Smooth muscle cell (in vitro differentiated cells): ENCODE data around the gene TBCD. TPM values are rescaled to one million over a fixed set of nuclear protein-coding genes. Genes with fewer than 3 reads are reported as not detected.

Experiments
- DNase-seq: peaks from one replicate; lab custom pipeline; 2025; ENCODE audit not compliant: unreplicated experiment; lab: John Stamatoyannopoulos, UW
- H2AFZ ChIP-seq: fragments of 200-600 bp; sonication (generic); 2 replicates; pipeline ENCODE4 v1.6.0; 2016; ENCODE audit warnings: antibody characterized with exemption, low read depth, mild to moderate bottlenecking
- H3F3A ChIP-seq: fragments of 200-600 bp; sonication (generic); 2 replicates; pipeline ENCODE4 v1.6.0; 2017; ENCODE audit warnings: antibody characterized with exemption, low read depth
- H3K27ac ChIP-seq: fragments of 200-600 bp; sonication (generic); 2 replicates; pipeline ENCODE4 v1.5.1; 2016; ENCODE audit warnings: low read depth, mild to moderate bottlenecking
- H3K27me3 ChIP-seq: fragments of 200-600 bp; sonication (generic); 2 replicates; pipeline ENCODE4 v1.6.1; 2016; ENCODE audit warnings: low read depth, mild to moderate bottlenecking
- H3K36me3 ChIP-seq: fragments of 200-600 bp; sonication (generic); 2 replicates; pipeline ENCODE4 v1.5.1; 2016; ENCODE audit warnings: low read depth
- H3K4me1 ChIP-seq: fragments of 200-600 bp; sonication (generic); 2 replicates; pipeline ENCODE4 v1.5.1; 2016; ENCODE audit warnings: low read depth
- H3K4me2 ChIP-seq: fragments of 200-600 bp; sonication (generic); 2 replicates; pipeline ENCODE4 v1.6.0; 2016; ENCODE audit warnings: mild to moderate bottlenecking
- H3K4me3 ChIP-seq: fragments of 200-600 bp; sonication (generic); 2 replicates; pipeline ENCODE4 v1.5.1; 2016; ENCODE audit warnings: mild to moderate bottlenecking
- H3K79me2 ChIP-seq: fragments of 200-600 bp; sonication (generic); 2 replicates; pipeline ENCODE4 v1.6.0; 2016; ENCODE audit warnings: low read depth, mild to moderate bottlenecking
- H3K9ac ChIP-seq: fragments of 200-600 bp; sonication (generic); 2 replicates; pipeline ENCODE4 v1.6.0; 2016; ENCODE audit warnings: low read depth
- H3K9me3 ChIP-seq: fragments of 200-600 bp; sonication (generic); replicated peaks from 2 replicates; pipeline ENCODE4 v1.5.1; 2016; ENCODE audit warnings: low read depth
- H4K20me1 ChIP-seq: fragments of 200-600 bp; sonication (generic); 2 replicates; pipeline ENCODE4 v1.6.0; 2016; ENCODE audit warnings: low read depth
- WGBS: methylation state at CpG from one replicate; pipeline ENCODE4 v1.1.7; 2016; ENCODE audit warnings: low lambda C conversion rate; 5-methylcytosine and 5-hydroxymethylcytosine counted together
- polyA plus RNA-seq: library from polyadenylated mRNA; unstranded; fragments of >200 nt; fragmentation: Nextera tagmentation; extraction: Ambion mirVana; gene quantifications from 2 replicates; pipeline ENCODE4 v1.2.1, GENCODE V29; 2016
- total RNA-seq: library from RNA; depleted of rRNA; stranded (reverse); fragments of >200 nt; gene quantifications from 2 replicates; pipeline ENCODE4 v1.2.3, GENCODE V29; 2014
- TF ChIP-seq, protein P1 (sequence below): fragments of 200-600 bp; sonication (generic); IDR thresholded peaks from 2 replicates; pipeline ENCODE4 v1.5.1; 2017; ENCODE audit warnings: borderline replicate concordance, mild to moderate bottlenecking, antibody characterized with exemption; ENCODE audit not compliant: insufficient read depth, poor library complexity, severe bottlenecking

TBCD gene
- total and polyA plus RNA-seq, 2 experiments from 2014 or later = 29.1 to 38.8 TPM

DNA sequence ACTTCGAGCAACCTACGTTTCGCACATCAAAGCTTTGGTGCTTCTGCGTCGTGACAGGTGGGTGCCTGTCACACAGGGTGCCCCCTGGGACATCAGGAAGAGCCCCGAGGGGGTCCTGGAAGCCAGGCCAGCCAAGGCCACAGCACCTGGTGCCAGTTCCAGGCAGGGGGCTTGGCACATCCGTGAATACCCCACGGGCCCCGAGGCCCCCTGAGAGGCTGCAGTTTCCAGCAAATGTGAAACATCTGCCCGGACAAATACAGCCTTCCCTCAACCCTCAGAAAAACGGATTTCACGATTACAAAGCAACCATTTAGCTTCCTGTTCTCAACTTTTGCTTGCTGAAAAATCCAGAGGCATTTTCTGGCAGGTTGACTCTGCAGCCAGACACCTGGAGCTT, 218.2 kb downstream of the TBCD start:
- Histone ChIP-seq H3F3A (no peaks in the 10 kb centered on the region), H3K4me3 (no peak overlapping the region)

DNA sequence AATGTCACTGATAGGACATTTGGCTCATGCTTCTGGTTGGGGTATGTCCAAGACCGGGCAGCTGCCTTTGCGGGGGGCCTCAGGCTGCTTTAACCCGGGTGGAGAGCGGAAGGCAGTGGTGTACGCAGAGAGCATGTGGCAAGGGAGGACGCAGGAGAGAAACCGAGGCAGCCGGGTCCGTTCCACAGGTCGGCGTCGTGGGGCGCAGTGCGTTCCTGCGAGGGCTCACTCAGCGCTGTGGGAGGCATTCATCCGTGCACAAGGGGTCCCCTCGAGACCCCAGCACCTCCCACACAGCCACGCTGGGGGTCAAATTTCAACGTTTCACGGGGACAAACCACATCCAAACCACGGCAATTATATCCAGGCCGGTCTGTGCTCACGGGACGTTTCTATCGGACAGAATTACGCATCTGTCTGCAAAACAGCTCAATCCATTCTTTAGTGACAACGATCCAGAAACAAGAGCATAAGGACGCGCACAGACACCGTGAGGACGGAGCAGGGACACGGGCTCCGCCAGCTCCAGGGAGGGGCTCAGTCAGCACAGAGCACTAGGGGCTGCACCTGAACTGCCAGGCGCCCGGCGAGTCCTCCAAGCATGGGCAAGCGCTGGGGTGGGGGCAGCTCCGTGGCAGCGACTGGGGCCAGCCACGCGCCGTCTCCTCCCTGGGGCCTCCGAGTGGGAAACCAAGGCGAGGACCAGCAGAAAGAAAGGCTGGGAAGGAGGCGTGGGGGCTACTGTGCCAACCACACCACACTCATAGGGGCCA, 219.1 kb downstream of the TBCD start:
- H3K27ac ChIP-seq = no peak overlapping the region
- H3K9ac ChIP-seq = no peak overlapping the region
- H3K9me3 ChIP-seq = no peaks in the 10 kb centered on the region
- DNase-seq = no peak
- H4K20me1 ChIP-seq = no peaks in the 10 kb centered on the region
- no peaks in the 10 kb centered on the region for H3K27me3 ChIP-seq
- H3K79me2 ChIP-seq = no peaks in the 10 kb centered on the region
- no peak overlapping the region for H3K4me3 ChIP-seq
- H3K4me2 ChIP-seq = no peak overlapping the region
- H2AFZ ChIP-seq = no peak overlapping the region
- no peaks in the 10 kb centered on the region for H3K36me3 ChIP-seq
- no peaks in the 10 kb centered on the region for H3F3A ChIP-seq
- no peaks in the 10 kb centered on the region for H3K4me1 ChIP-seq
- TF ChIP-seq, protein P1, sequence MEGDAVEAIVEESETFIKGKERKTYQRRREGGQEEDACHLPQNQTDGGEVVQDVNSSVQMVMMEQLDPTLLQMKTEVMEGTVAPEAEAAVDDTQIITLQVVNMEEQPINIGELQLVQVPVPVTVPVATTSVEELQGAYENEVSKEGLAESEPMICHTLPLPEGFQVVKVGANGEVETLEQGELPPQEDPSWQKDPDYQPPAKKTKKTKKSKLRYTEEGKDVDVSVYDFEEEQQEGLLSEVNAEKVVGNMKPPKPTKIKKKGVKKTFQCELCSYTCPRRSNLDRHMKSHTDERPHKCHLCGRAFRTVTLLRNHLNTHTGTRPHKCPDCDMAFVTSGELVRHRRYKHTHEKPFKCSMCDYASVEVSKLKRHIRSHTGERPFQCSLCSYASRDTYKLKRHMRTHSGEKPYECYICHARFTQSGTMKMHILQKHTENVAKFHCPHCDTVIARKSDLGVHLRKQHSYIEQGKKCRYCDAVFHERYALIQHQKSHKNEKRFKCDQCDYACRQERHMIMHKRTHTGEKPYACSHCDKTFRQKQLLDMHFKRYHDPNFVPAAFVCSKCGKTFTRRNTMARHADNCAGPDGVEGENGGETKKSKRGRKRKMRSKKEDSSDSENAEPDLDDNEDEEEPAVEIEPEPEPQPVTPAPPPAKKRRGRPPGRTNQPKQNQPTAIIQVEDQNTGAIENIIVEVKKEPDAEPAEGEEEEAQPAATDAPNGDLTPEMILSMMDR = no peak
- 89% methylated on average over 38 of the region's 46 CpGs for WGBS

More for the DNA sequence above, 218.2 kb downstream of the TBCD start:
- Histone ChIP-seq H3K4me2 (no peak overlapping the region), H3K27me3 (no peaks in the 10 kb centered on the region), H2AFZ (no peak overlapping the region), H3K36me3 (no peaks in the 10 kb centered on the region), H3K9ac (no peak overlapping the region), H3K4me1 (no peaks in the 10 kb centered on the region), H3K79me2 (no peaks in the 10 kb centered on the region), H3K27ac (no peak overlapping the region), H3K9me3 (no peaks in the 10 kb centered on the region), H4K20me1 (no peaks in the 10 kb centered on the region)
- TF ChIP-seq, protein P1 = no peak
- no peak for DNase-seq
- 93% methylated on average over 12 of the region's 12 CpGs for WGBS

DNA sequence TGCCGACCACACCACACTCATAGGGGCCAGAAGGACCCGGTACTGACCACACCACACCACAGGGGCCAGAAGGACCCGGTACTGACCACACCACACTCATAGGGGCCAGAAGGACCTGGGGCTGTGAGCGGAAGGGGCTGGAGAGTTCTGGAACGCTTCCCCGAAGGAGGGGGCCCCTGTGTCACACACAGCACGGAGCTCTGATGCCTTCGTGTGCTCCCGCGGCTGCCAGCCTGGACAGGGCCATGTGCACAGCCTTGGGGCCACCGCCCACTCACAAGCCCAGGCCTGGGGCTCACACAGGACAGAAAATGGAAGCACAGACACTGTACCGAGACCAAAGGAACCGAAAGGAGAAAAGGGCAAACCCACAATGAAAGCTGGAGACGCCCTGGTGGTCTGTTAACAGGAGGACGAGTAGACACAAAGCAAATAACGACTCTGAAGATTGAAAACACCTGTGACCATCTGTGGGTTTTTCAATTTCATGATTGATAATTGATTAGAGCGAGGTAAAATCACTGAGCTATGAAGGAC, 221.0 kb downstream of the TBCD start:
- H3K9ac ChIP-seq = no peak overlapping the region
- no peaks in the 10 kb centered on the region for H4K20me1 ChIP-seq
- no peaks in the 10 kb centered on the region for H3K27me3 ChIP-seq
- WGBS = 87% methylated on average over 17 of the region's 17 CpGs
- H2AFZ ChIP-seq = no peak overlapping the region
- H3K79me2 ChIP-seq = no peaks in the 10 kb centered on the region
- H3K9me3 ChIP-seq = no peaks in the 10 kb centered on the region
- TF ChIP-seq, protein P1 = no peak
- DNase-seq = no peak
- no peaks in the 10 kb centered on the region for H3F3A ChIP-seq
- no peak overlapping the region for H3K4me3 ChIP-seq
- no peak overlapping the region for H3K4me2 ChIP-seq
- H3K4me1 ChIP-seq = no peaks in the 10 kb centered on the region
- H3K36me3 ChIP-seq = no peaks in the 10 kb centered on the region
- H3K27ac ChIP-seq = no peak overlapping the region
